Endodermal cell (in vitro differentiated cells): Measurements from ENCODE around the gene OBSL1. TPM values are rescaled to one million over a fixed set of nuclear protein-coding genes. Genes with fewer than 3 reads are reported as not detected.

Experiments
- DNase-seq: peaks from one replicate; pipeline ENCODE4 v3.0.0-alpha.2; 2017
- H3K27ac ChIP-seq: 2 replicates; pipeline ENCODE4 v1.5.1; 2013; ENCODE audit warnings: mild to moderate bottlenecking, low read depth, low read length, moderate library complexity
- H3K27me3 ChIP-seq: 2 replicates; pipeline ENCODE4 v1.6.1; 2013; ENCODE audit warnings: mild to moderate bottlenecking, low read length, moderate library complexity; ENCODE audit not compliant: insufficient read depth, control insufficient read depth, poor library complexity, severe bottlenecking
- H3K36me3 ChIP-seq: 2 replicates; pipeline ENCODE4 v1.7.0; 2013; ENCODE audit warnings: mild to moderate bottlenecking, low read length, moderate library complexity; ENCODE audit not compliant: control insufficient read depth, insufficient read depth
- H3K4me1 ChIP-seq: one replicate; pipeline ENCODE4 v1.7.0; 2013; ENCODE audit warnings: low read length; ENCODE audit not compliant: control insufficient read depth, insufficient read depth
- H3K4me3 ChIP-seq: 2 replicates; pipeline ENCODE4 v1.5.1; 2013; ENCODE audit warnings: mild to moderate bottlenecking, low read length, moderate library complexity
- H3K9ac ChIP-seq: 2 replicates; pipeline ENCODE4 v1.6.1; 2013; ENCODE audit warnings: mild to moderate bottlenecking, low read length, moderate library complexity; ENCODE audit not compliant: poor library complexity, severe bottlenecking; ENCODE audit errors: extremely low read depth
- H3K9me3 ChIP-seq: 2 replicates; pipeline ENCODE4 v1.6.1; 2013; ENCODE audit warnings: mild to moderate bottlenecking, low read length, moderate library complexity; ENCODE audit not compliant: control insufficient read depth
- H3K27ac Mint-ChIP-seq: 2 replicates; pipeline ENCODE4 v1.8.0; 2020; ENCODE audit warnings: mixed read lengths
- H3K27me3 Mint-ChIP-seq: 2 replicates; pipeline ENCODE4 v1.8.0; 2021; ENCODE audit warnings: mild to moderate bottlenecking, mixed read lengths; ENCODE audit not compliant: insufficient read depth
- H3K36me3 Mint-ChIP-seq: 2 replicates; pipeline ENCODE4 v1.8.0; 2020; ENCODE audit warnings: low read depth, mixed read lengths
- H3K4me1 Mint-ChIP-seq: 2 replicates; pipeline ENCODE4 v1.8.0; 2020; ENCODE audit warnings: mixed read lengths
- H3K4me3 Mint-ChIP-seq: 2 replicates; pipeline ENCODE4 v1.8.0; 2020; ENCODE audit warnings: mild to moderate bottlenecking, moderate library complexity, mixed read lengths
- H3K9me3 Mint-ChIP-seq: 2 replicates; pipeline ENCODE4 v1.8.0; 2020; ENCODE audit warnings: mild to moderate bottlenecking, mixed read lengths
- CTCF ChIP-seq: fragments of 200-600 bp; sonication (generic); conservative IDR thresholded peaks from 2 replicates; pipeline ENCODE4 v1.5.0; 2021; ENCODE audit warnings: antibody characterized with exemption, mild to moderate bottlenecking
- WGBS, 2 experiments: methylation state at CpG; one replicate each; pipeline versions ENCODE4 v1.1.5 to v1.1.7; 2013; ENCODE audit warnings: missing lambda C conversion rate in 2 of 2, mixed read lengths in 1 of 2; ENCODE audit not compliant: insufficient coverage in 1 of 2, insufficient read length in 1 of 2; 5-methylcytosine and 5-hydroxymethylcytosine counted together
- total RNA-seq, 2 donors: library from RNA; stranded (reverse); fragmentation: NEBNext Ultra II Directional in 1 of 2; extraction: Animal tissue kit (Norgen Biotek cat#: 25700) in 1 of 2; gene quantifications; 2 replicates in 1 of 2; 3 replicates in 1 of 2; pipeline ENCODE4 v1.2.1, GENCODE V29; 2021

The OBSL1 gene
- total RNA-seq, 2 donors from 2014 or later, result 156 to 162 TPM

GRCh38 chr2:219536425-219536824 is 34.9 kb downstream of the OBSL1 start:
- no peak overlapping the region for H3K27ac ChIP-seq
- H3K4me3 ChIP-seq, result no peak overlapping the region
- peaks cover 18% of the 10 kb centered on the region for H3K36me3 ChIP-seq
- H3K27me3 ChIP-seq, result peaks cover 7% of the 10 kb centered on the region
- no peaks in the 10 kb centered on the region for H3K9me3 ChIP-seq
- peaks cover 18% of the 10 kb centered on the region for H3K27me3 Mint-ChIP-seq
- 92 to 95% methylated on average over 6 to 16 of the region's 16 CpGs for WGBS, 2 experiments
- H3K9ac ChIP-seq, result no peak overlapping the region
- H3K9me3 Mint-ChIP-seq, result no peaks in the 10 kb centered on the region
- H3K36me3 Mint-ChIP-seq, result peaks cover 20% of the 10 kb centered on the region
- H3K4me1 Mint-ChIP-seq, result peaks cover 12% of the 10 kb centered on the region
- H3K27ac Mint-ChIP-seq, result no peak overlapping the region
- no peak for DNase-seq
- H3K4me1 ChIP-seq, result peaks cover 8% of the 10 kb centered on the region
- no peak for TF ChIP-seq CTCF
- no peak overlapping the region for H3K4me3 Mint-ChIP-seq

GRCh38 chr2:219533930-219534661 is 37.2 kb downstream of the OBSL1 start:
- no peak overlapping the region for H3K4me3 Mint-ChIP-seq
- H3K9me3 Mint-ChIP-seq, result no peaks in the 10 kb centered on the region
- Histone ChIP-seq H3K36me3 (no peaks in the 10 kb centered on the region), H3K4me3 (no peak overlapping the region), H3K27ac (no peak overlapping the region), H3K9ac (no peak overlapping the region), H3K9me3 (no peaks in the 10 kb centered on the region), H3K4me1 (peaks cover 14% of the 10 kb centered on the region), H3K27me3 (peaks cover 28% of the 10 kb centered on the region)
- H3K27ac Mint-ChIP-seq, result no peak overlapping the region
- no peak for DNase-seq
- H3K4me1 Mint-ChIP-seq, result peaks cover 12% of the 10 kb centered on the region
- no peak for TF ChIP-seq CTCF
- H3K36me3 Mint-ChIP-seq, result no peaks in the 10 kb centered on the region
- 84 to 100% methylated on average over 1 to 6 of the region's 6 CpGs for WGBS, 2 experiments
- H3K27me3 Mint-ChIP-seq, result peaks cover 40% of the 10 kb centered on the region

GRCh38 chr2:219532378-219532649 is 39.0 kb downstream of the OBSL1 start:
- H3K27ac Mint-ChIP-seq, result no peak overlapping the region
- no peak for TF ChIP-seq CTCF
- WGBS, 2 experiments, result 89 to 94% methylated on average over 3 to 8 of the region's 8 CpGs
- no peaks in the 10 kb centered on the region for H3K36me3 ChIP-seq
- peaks cover 41% of the 10 kb centered on the region for H3K27me3 ChIP-seq
- DNase-seq, result no peak
- H3K9me3 Mint-ChIP-seq, result no peaks in the 10 kb centered on the region
- no peaks in the 10 kb centered on the region for H3K36me3 Mint-ChIP-seq
- no peaks in the 10 kb centered on the region for H3K9me3 ChIP-seq
- H3K27me3 Mint-ChIP-seq, result peaks cover 58% of the 10 kb centered on the region
- H3K4me3 ChIP-seq, result no peak overlapping the region
- H3K9ac ChIP-seq, result no peak overlapping the region
- H3K4me1 ChIP-seq, result peaks cover 8% of the 10 kb centered on the region
- no peak overlapping the region for H3K27ac ChIP-seq
- H3K4me1 Mint-ChIP-seq, result peaks cover 3% of the 10 kb centered on the region
- no peak overlapping the region for H3K4me3 Mint-ChIP-seq
